PC-3 (cell line): ENCODE results near the gene PAK3.

Source experiments
- EZH2 ChIP-seq: fragments of 300-600 bp; sonication (generic); IDR thresholded peaks from one replicate; pipeline ENCODE4 v1.6.1; 2017; ENCODE audit warnings: antibody characterized with exemption, mild to moderate bottlenecking, low read length; ENCODE audit not compliant: unreplicated experiment
- TF ChIP-seq, protein P1 (sequence below): fragments of 300-600 bp; sonication (generic); conservative IDR thresholded peaks from 2 replicates; pipeline ENCODE4 v1.5.1; 2017; ENCODE audit warnings: antibody characterized with exemption, low read depth, mild to moderate bottlenecking, low read length

DNA sequence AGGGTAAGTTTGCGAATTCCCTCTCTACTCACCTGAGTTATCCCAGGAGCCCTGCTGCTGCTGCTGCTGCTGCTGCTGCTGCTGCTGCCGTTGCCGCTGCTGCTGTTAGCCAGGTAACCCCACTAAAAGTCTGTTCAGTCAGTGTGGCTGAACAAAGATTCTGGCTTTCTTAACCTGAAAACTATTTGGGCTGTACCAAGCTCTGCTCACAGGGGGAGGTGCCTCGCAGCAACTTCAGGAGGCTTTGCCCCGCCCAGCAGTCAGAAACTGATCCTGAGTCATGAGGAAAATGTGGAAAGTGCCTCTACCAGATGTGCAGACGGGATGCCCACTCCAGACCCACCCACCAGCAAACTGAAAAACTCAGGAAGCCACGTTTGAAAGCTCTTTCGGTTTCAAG is 174.3 kb downstream of the PAK3 start, which contains the start of gene CAPN6:
- TF ChIP-seq, protein P1, sequence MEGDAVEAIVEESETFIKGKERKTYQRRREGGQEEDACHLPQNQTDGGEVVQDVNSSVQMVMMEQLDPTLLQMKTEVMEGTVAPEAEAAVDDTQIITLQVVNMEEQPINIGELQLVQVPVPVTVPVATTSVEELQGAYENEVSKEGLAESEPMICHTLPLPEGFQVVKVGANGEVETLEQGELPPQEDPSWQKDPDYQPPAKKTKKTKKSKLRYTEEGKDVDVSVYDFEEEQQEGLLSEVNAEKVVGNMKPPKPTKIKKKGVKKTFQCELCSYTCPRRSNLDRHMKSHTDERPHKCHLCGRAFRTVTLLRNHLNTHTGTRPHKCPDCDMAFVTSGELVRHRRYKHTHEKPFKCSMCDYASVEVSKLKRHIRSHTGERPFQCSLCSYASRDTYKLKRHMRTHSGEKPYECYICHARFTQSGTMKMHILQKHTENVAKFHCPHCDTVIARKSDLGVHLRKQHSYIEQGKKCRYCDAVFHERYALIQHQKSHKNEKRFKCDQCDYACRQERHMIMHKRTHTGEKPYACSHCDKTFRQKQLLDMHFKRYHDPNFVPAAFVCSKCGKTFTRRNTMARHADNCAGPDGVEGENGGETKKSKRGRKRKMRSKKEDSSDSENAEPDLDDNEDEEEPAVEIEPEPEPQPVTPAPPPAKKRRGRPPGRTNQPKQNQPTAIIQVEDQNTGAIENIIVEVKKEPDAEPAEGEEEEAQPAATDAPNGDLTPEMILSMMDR, result no peak
- TF ChIP-seq EZH2, result no peak
